Type B pancreatic cell (in vitro differentiated cells): ENCODE data around the gene GALNT10. TPM values are rescaled to one million over a fixed set of nuclear protein-coding genes. Genes with fewer than 3 reads are reported as not detected.

Experiments used
- DNase-seq: peaks from one replicate; pipeline ENCODE4 v3.0.0; 2021; ENCODE audit warnings: mixed read lengths; ENCODE audit not compliant: unreplicated experiment; ENCODE audit errors: extremely low spot score
- H3K27ac Mint-ChIP-seq: 2 replicates; pipeline ENCODE4 v1.8.0; 2021; ENCODE audit warnings: mild to moderate bottlenecking, mixed read lengths
- H3K27me3 Mint-ChIP-seq: 2 replicates; pipeline ENCODE4 v1.8.0; 2021; ENCODE audit warnings: mixed read lengths
- H3K36me3 Mint-ChIP-seq: 2 replicates; pipeline ENCODE4 v1.8.0; 2021; ENCODE audit warnings: mixed read lengths
- H3K4me1 Mint-ChIP-seq: one replicate; pipeline ENCODE4 v1.8.0; 2021; ENCODE audit warnings: mixed read lengths; ENCODE audit not compliant: unreplicated experiment
- H3K4me3 Mint-ChIP-seq: 2 replicates; pipeline ENCODE4 v1.8.0; 2021; ENCODE audit warnings: mild to moderate bottlenecking, mixed read lengths
- H3K9me3 Mint-ChIP-seq: 2 replicates; pipeline ENCODE4 v1.8.0; 2021; ENCODE audit warnings: mixed read lengths
- CTCF ChIP-seq: fragments of 200-600 bp; sonication (generic); conservative IDR thresholded peaks from 2 replicates; pipeline ENCODE4 v1.5.0; 2021; ENCODE audit warnings: antibody characterized with exemption, mild to moderate bottlenecking
- total RNA-seq: library from RNA; stranded (reverse); gene quantifications from 2 replicates; pipeline ENCODE4 v1.2.1, GENCODE V29; 2021; ENCODE audit warnings: low replicate concordance

Gene GALNT10
- total RNA-seq, 1 donor from 2014 or later, result 23.0 TPM

GRCh38 chr5:154397652-154398406, 207.3 kb downstream of the GALNT10 start:
- Mint-ChIP-seq H3K27me3 (peaks cover 10% of the 10 kb centered on the region), H3K36me3 (peaks cover 3% of the 10 kb centered on the region), H3K9me3 (no peaks in the 10 kb centered on the region), H3K4me3 (no peak overlapping the region), H3K27ac (no peak overlapping the region), H3K4me1 (no peaks in the 10 kb centered on the region)
- no peak for DNase-seq
- no peak for TF ChIP-seq CTCF

GRCh38 chr5:154400678-154401077, 210.1 kb downstream of the GALNT10 start:
- no peak for DNase-seq
- Mint-ChIP-seq H3K27ac (no peak overlapping the region), H3K27me3 (peaks cover 21% of the 10 kb centered on the region), H3K4me3 (no peak overlapping the region), H3K9me3 (no peaks in the 10 kb centered on the region), H3K36me3 (peaks cover 3% of the 10 kb centered on the region), H3K4me1 (peaks cover 6% of the 10 kb centered on the region)
- TF ChIP-seq CTCF, result no peak

GRCh38 chr5:154401355-154401754, 210.8 kb downstream of the GALNT10 start:
- H3K4me3 Mint-ChIP-seq, result no peak overlapping the region
- DNase-seq, result no peak
- no peak overlapping the region for H3K27ac Mint-ChIP-seq
- H3K36me3 Mint-ChIP-seq, result peaks cover 3% of the 10 kb centered on the region
- no peak for TF ChIP-seq CTCF
- H3K27me3 Mint-ChIP-seq, result peaks cover 18% of the 10 kb centered on the region
- peaks cover 6% of the 10 kb centered on the region for H3K4me1 Mint-ChIP-seq
- no peaks in the 10 kb centered on the region for H3K9me3 Mint-ChIP-seq

GRCh38 chr5:154401931-154402330, 211.4 kb downstream of the GALNT10 start:
- peaks cover 6% of the 10 kb centered on the region for H3K4me1 Mint-ChIP-seq
- no peaks in the 10 kb centered on the region for H3K9me3 Mint-ChIP-seq
- DNase-seq, result no peak
- H3K27ac Mint-ChIP-seq, result no peak overlapping the region
- H3K4me3 Mint-ChIP-seq, result no peak overlapping the region
- H3K36me3 Mint-ChIP-seq, result peaks cover 3% of the 10 kb centered on the region
- no peak for TF ChIP-seq CTCF
- H3K27me3 Mint-ChIP-seq, result peaks cover 18% of the 10 kb centered on the region

GRCh38 chr5:154402611-154403010, 212.1 kb downstream of the GALNT10 start:
- Mint-ChIP-seq H3K36me3 (peaks cover 3% of the 10 kb centered on the region), H3K9me3 (no peaks in the 10 kb centered on the region), H3K27me3 (peaks cover 18% of the 10 kb centered on the region), H3K27ac (no peak overlapping the region), H3K4me1 (peaks cover 7% of the 10 kb centered on the region), H3K4me3 (no peak overlapping the region)
- no peak for TF ChIP-seq CTCF
- no peak for DNase-seq
